ENCODE data around the gene RASA4B. TPM values are rescaled to one million over a fixed set of nuclear protein-coding genes. Genes with fewer than 3 reads are reported as not detected.

RASA4B gene
- total RNA-seq, 1 experiment from 2014 or later: 9.5 TPM

GRCh38 chr7:102473271-102473991, 44.1 kb downstream of the RASA4B start:
- Histone ChIP-seq H3K4me1 (replicated peaks) (no peaks in the 10 kb centered on the region), H3K4me3 (no peak overlapping the region), H3K36me3 (peaks cover 54% of the 10 kb centered on the region), H3K27ac (no peak overlapping the region), H3K27me3 (replicated peaks) (no peaks in the 10 kb centered on the region), H3K9me3 (replicated peaks) (no peaks in the 10 kb centered on the region)
- DNase-seq (ENCODE audit: low read depth in 1 of 2, low spot score in 2 of 2): no peak

DNA sequence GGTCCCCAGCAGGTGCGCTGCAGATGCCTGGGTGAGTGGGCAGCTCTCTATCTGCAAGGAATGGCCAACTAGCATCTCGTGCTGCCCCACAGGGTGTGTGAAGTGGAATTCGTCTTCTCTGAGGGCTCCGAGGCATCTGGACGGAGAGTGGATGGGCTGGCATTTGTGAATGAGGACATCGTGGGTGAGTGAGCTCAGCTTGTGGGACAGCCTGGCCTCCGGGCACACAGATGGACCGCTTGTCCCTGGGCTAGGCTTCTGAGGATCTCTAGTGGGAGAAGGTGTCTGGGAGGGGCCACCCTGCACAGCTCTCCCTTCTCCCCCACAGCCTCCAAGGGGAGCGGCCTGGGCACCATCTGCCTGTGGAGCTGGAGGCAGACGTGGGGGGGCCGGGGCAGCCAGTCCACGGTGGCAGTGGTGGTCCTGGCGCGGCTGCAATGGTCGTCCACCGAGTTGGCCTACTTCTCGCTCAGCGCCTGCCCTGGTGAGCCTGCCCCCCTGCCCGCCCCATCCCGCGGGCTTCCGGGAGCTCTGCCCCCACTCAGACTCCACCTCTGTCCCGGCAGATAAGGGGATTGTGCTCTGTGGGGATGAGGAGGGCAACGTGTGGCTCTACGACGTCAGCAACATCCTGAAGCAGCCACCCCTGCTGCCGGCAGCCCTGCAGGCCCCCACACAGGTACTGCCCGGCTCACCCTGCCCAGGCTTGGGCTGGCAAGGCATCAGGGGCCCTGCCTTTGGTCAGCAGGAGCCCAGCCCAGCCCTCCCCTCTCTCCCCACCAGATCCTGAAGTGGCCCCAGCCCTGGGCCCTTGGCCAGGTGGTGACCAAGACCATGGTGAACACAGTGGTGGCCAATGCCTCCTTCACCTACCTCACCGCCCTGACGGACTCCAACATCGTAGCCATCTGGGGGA, 45.2 kb downstream of the RASA4B start:
- no peak for DNase-seq (ENCODE audit: low read depth in 1 of 2, low spot score in 2 of 2)
- Histone ChIP-seq H3K27ac (no peak overlapping the region), H3K9me3 (replicated peaks) (no peaks in the 10 kb centered on the region)

DNA sequence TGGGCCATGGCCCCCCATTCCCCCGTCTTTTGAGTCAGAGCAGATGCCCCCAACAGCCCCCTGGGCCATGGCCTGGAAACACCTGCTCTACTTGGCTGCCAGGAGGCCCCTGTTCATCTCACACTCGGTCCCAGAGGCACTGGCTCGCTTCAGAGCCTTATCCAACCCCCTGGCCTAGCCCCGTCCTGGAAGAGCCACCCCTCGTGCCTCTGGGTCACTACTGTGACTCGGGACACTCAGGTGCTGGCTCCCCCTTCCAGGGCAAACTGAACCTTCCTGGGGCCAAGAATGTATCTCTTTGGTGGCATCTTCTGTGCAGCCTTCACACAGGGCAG, 45.8 kb downstream of the RASA4B start:
- Histone ChIP-seq H3K4me1 (replicated peaks) (no peaks in the 10 kb centered on the region; the same call in 1 of the 2 replicates), H3K27me3 (replicated peaks) (no peaks in the 10 kb centered on the region), H3K36me3 (peaks cover 71% of the 10 kb centered on the region), H3K4me3 (no peak overlapping the region), H3K9me3 (replicated peaks) (no peaks in the 10 kb centered on the region), H3K27ac (no peak overlapping the region)
- DNase-seq (ENCODE audit: low read depth in 1 of 2, low spot score in 2 of 2): no peak

More for the DNA sequence above, 45.2 kb downstream of the RASA4B start:
- peaks cover 65% of the 10 kb centered on the region for H3K36me3 ChIP-seq
- H3K4me3 ChIP-seq: no peak overlapping the region
- H3K27me3 ChIP-seq (replicated peaks): no peaks in the 10 kb centered on the region
- H3K4me1 ChIP-seq (replicated peaks): no peaks in the 10 kb centered on the region; the same call in 1 of the 2 replicates

GRCh38 chr7:102469972-102470825, 47.4 kb downstream of the RASA4B start:
- H3K9me3 ChIP-seq (replicated peaks): no peaks in the 10 kb centered on the region
- no peaks in the 10 kb centered on the region for H3K27me3 ChIP-seq (replicated peaks)
- H3K36me3 ChIP-seq: peaks cover 78% of the 10 kb centered on the region
- no peak for DNase-seq (ENCODE audit: low read depth in 1 of 2, low spot score in 2 of 2)
- H3K4me1 ChIP-seq (replicated peaks): peaks cover 10% of the 10 kb centered on the region
- no peak overlapping the region for H3K27ac ChIP-seq
- H3K4me3 ChIP-seq: no peak overlapping the region

GRCh38 chr7:102469351-102469971, 48.1 kb downstream of the RASA4B start:
- Histone ChIP-seq H3K36me3 (peaks cover 80% of the 10 kb centered on the region), H3K4me1 (replicated peaks) (peaks cover 10% of the 10 kb centered on the region), H3K27me3 (replicated peaks) (no peaks in the 10 kb centered on the region), H3K4me3 (no peak overlapping the region), H3K27ac (no peak overlapping the region), H3K9me3 (replicated peaks) (0 out of 2 replicates have a peak, but pooled peaks cover 1% of the 10 kb centered on the region)
- no peak for DNase-seq (ENCODE audit: low read depth in 1 of 2, low spot score in 2 of 2)

DNA sequence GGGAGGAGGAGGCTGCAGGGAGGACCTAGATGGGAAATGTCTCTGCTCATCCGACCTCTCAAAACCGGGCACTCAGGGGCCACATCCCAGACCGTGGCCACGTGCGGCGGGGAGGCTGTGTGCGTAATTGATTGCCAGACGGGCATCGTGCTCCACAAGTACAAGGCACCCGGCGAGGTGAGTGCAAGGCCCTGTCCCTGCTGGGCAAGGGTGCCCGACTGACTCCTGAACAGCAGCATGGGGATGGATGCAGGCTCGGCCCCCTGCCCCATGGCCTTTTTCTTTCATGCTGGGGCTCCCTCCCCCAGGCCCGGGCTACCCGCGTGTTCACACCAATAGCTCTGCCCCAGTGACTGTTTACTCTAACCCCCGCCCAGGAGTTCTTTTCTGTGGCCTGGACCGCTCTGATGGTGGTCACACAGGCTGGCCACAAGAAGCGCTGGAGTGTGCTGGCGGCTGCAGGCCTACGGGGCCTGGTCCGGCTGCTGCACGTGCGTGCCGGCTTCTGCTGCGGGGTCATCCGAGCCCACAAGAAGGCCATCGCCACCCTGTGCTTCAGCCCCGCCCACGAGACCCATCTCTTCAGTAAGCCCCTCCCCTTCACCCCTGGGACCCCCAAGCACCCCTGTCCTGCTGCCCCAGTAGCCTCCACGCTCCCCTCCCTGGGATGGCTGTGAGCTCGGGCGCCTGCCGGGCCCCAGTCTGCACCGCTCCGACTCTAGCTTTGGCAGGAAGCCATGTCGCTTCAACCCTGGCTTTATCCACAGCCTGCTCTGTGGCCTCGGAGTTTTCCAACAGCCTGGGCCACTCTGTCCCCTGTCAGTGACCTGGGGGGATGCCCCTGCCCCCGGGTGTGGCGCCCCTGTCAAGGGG, 48.9 kb downstream of the RASA4B start:
- no peak for DNase-seq (ENCODE audit: low read depth in 1 of 2, low spot score in 2 of 2)
- Histone ChIP-seq H3K27ac (no peak overlapping the region), H3K36me3 (peaks cover 81% of the 10 kb centered on the region), H3K27me3 (replicated peaks) (no peaks in the 10 kb centered on the region), H3K4me3 (no peak overlapping the region), H3K9me3 (replicated peaks) (0 out of 2 replicates have a peak, but pooled peaks cover 2% of the 10 kb centered on the region), H3K4me1 (replicated peaks) (peaks cover 13% of the 10 kb centered on the region)

DNA sequence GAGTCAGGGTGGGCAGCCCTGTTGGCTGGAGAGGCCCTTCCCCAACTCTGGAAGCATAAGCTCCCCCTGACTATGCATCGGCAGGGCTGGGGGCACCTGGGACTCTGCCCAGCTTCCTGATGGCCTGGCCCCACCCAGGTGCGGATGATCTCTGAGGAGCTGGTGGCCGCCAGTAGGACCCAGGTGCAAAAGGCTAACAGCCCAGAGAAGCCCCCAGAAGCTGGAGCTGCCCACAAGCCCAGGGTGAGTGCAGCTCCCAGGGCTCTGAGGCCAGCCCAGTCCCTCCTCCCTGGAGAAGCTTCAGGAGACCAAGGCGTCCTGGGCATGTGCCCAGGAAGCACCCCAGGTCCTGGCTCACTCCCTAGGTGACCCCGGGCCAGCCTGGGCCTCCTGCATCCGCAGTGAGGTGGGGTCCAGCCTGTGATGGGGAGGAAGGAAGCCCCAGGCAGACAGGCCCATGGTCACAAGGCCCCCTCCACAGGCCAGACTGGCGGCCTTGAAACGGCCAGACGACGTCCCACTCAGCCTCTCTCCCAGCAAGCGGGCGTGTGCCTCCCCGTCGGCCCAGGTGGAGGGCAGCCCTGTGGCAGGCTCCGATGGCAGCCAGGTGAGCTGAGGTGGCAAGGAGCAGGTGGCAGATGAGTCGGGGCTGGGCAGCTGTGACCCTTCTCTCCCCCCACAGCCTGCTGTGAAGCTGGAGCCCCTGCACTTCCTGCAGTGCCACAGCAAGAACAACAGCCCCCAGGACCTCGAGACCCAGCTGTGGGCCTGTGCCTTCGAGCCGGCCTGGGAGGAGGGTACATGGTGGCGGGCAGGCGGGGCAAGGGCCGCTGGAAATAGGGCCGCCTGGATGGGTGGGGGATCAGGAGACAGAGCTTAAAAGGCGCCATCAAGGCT, 49.7 kb downstream of the RASA4B start:
- H3K9me3 ChIP-seq (replicated peaks): 0 out of 2 replicates have a peak, but pooled peaks cover 2% of the 10 kb centered on the region
- H3K36me3 ChIP-seq: peaks cover 75% of the 10 kb centered on the region
- H3K4me3 ChIP-seq: no peak overlapping the region
- H3K4me1 ChIP-seq (replicated peaks): peaks cover 16% of the 10 kb centered on the region
- no peak for DNase-seq (ENCODE audit: low read depth in 1 of 2, low spot score in 2 of 2)
- no peaks in the 10 kb centered on the region for H3K27me3 ChIP-seq (replicated peaks)
- H3K27ac ChIP-seq: no peak overlapping the region

- Histone ChIP-seq H3K27ac (no peak overlapping the region), H3K36me3 (peaks cover 58% of the 10 kb centered on the region), H3K9me3 (replicated peaks) (0 out of 2 replicates have a peak, but pooled peaks cover 2% of the 10 kb centered on the region), H3K4me1 (replicated peaks) (peaks cover 16% of the 10 kb centered on the region), H3K4me3 (peak overlapping the region; percentile 88), H3K27me3 (replicated peaks) (no peaks in the 10 kb centered on the region)
- no peak for DNase-seq (ENCODE audit: low read depth in 1 of 2, low spot score in 2 of 2)
Measured at GRCh38 chr7:102466097-102466496, 51.5 kb downstream of the RASA4B start.

- Histone ChIP-seq H3K4me3 (peak within 1 kb of the TSS; percentile 88), H3K4me1 (replicated peaks) (peaks cover 16% of the 10 kb centered on the region), H3K27ac (peak within 1 kb of the TSS; percentile 45), H3K36me3 (peaks cover 44% of the 10 kb centered on the region), H3K9me3 (replicated peaks) (0 out of 2 replicates have a peak, but pooled peaks cover 2% of the 10 kb centered on the region), H3K27me3 (replicated peaks) (no peaks in the 10 kb centered on the region)
- peak; percentile 89 to 95 for DNase-seq (ENCODE audit: low read depth in 1 of 2, low spot score in 2 of 2)
Measured at GRCh38 chr7:102464577-102465280, 52.8 kb downstream of the RASA4B start, which contains the start of the genes ALKBH4 and LRWD1. TSS of gene ALKBH4 (minus strand) at chr7:102464863. CDS start at chr7:102464836, 27 bp downstream. TSS of gene LRWD1 (plus strand) at chr7:102464984. CDS start at chr7:102465081, 97 bp downstream.

GRCh38 chr7:102463841-102464576, 53.6 kb downstream of the RASA4B start:
- DNase-seq (ENCODE audit: low read depth in 1 of 2, low spot score in 2 of 2): no peak
- Histone ChIP-seq H3K9me3 (replicated peaks) (0 out of 2 replicates have a peak, but pooled peaks cover 2% of the 10 kb centered on the region), H3K27me3 (replicated peaks) (no peaks in the 10 kb centered on the region), H3K4me3 (peak overlapping the region; percentile 88), H3K36me3 (peaks cover 42% of the 10 kb centered on the region), H3K27ac (peak overlapping the region; percentile 45), H3K4me1 (replicated peaks) (peaks cover 16% of the 10 kb centered on the region)

Data from SJSA1 (cell line).